ENCODE data around the gene LTA. TPM values are rescaled to one million over a fixed set of nuclear protein-coding genes. Genes with fewer than 3 reads are reported as not detected.
"Not testable (repeated sequence)": the region's sequence is repeated elsewhere in the genome, so short reads cannot be mapped to it uniquely, and the experiment has no call there.

The LTA gene
- polyA plus RNA-seq, 1 of the 3 experiments (the other 2 are of a cell fraction), result not detected

- no peak for TF ChIP-seq USF2 (IDR thresholded peaks at IDR 0.05; ENCODE audit: borderline replicate concordance, low read depth, low read length)
- TF ChIP-seq IRF3 (IDR thresholded peaks at IDR 0.05; ENCODE audit: low read depth, low read length), result no peak
Measured at GRCh38 chr6:31548544-31548873, 23.6 kb upstream of the LTA start (continued).

- peaks cover 13% of the 10 kb centered on the region for H3F3A ChIP-seq (replicated peaks; ENCODE audit: insufficient read depth)
- not testable (repeated sequence) for H3K9ac ChIP-seq; H3K27ac ChIP-seq (ENCODE audit: low read depth in 2 of 2, low read length in 1 of 2); H3K27me3 ChIP-seq (ENCODE audit: insufficient read depth); H3K4me1 ChIP-seq (ENCODE audit: control insufficient read depth in 1 of 2, insufficient read depth in 2 of 2, low read depth in 1 of 2, low read length in 1 of 2); DNase-seq; H2AFZ ChIP-seq (ENCODE audit: low read depth); H4K20me1 ChIP-seq (ENCODE audit: insufficient read depth); H3K4me2 ChIP-seq; H3K9me2 ChIP-seq; H3K9me3 ChIP-seq; H3K4me3 ChIP-seq (ENCODE audit: low read depth in 2 of 2, low read length in 1 of 2)
- TF ChIP-seq SMC3 (IDR thresholded peaks at IDR 0.05; ENCODE audit: low read depth, low read length) (peak; percentile 52), CTCF (IDR thresholded peaks at IDR 0.05) (peak; percentile 56), RAD21 (IDR thresholded peaks at IDR 0.05; ENCODE audit: low read length) (peak; percentile 59)
- POLR2A ChIA-PET, result interaction anchor here (0.7 to 1.0 kb wide), 3 partner anchors 8 to 20 kb away, joined by 3 to 4 read pairs (median 4); no protein-coding TSS in a partner anchor
- H3K36me3 ChIP-seq (replicated peaks in 1 of 2; ENCODE audit: control insufficient read depth in 1 of 2, insufficient read depth in 2 of 2, low read length in 1 of 2), result peaks cover 17 to 42% of the 10 kb centered on the region in 2 experiments
- CTCF ChIA-PET, result interaction anchor here (1.1 to 11.9 kb wide), 5 partner anchors 8 to 58 kb away, joined by 3 to 301 read pairs (median 4); partner anchors contain the start of genes LST1, LTB and NCR3
- peaks cover 71% of the 10 kb centered on the region for H3K79me2 ChIP-seq (ENCODE audit: insufficient read depth)
- WGBS (ENCODE audit: low lambda C conversion rate), result 79% methylated on average over 5 of the region's 5 CpGs
Measured at GRCh38 chr6:31551371-31551770, 20.7 kb upstream of the LTA start.

- Histone ChIP-seq H3K79me2 (ENCODE audit: insufficient read depth) (peaks cover 36% of the 10 kb centered on the region), H3K4me2 (no peak overlapping the region), H3K9me3 (no peaks in the 10 kb centered on the region), H3K4me1 (ENCODE audit: control insufficient read depth in 1 of 2, insufficient read depth in 2 of 2, low read depth in 1 of 2, low read length in 1 of 2) (peaks cover 0 to 17% of the 10 kb centered on the region in 2 experiments; a peak in 2 of 4 replicates), H3K36me3 (replicated peaks in 1 of 2; ENCODE audit: control insufficient read depth in 1 of 2, insufficient read depth in 2 of 2, low read length in 1 of 2) (peaks cover 30 to 34% of the 10 kb centered on the region in 2 experiments), H3K4me3 (ENCODE audit: low read depth in 2 of 2, low read length in 1 of 2) (no peak overlapping the region), H3K9me2 (no peaks in the 10 kb centered on the region), H3F3A (replicated peaks; ENCODE audit: insufficient read depth) (peaks cover 19% of the 10 kb centered on the region), H3K27me3 (ENCODE audit: insufficient read depth) (no peaks in the 10 kb centered on the region), H3K9ac (no peak overlapping the region), H2AFZ (ENCODE audit: low read depth) (no peak overlapping the region), H4K20me1 (ENCODE audit: insufficient read depth) (no peaks in the 10 kb centered on the region), H3K27ac (ENCODE audit: low read depth in 2 of 2, low read length in 1 of 2) (no peak overlapping the region)
- CTCF ChIA-PET, result interaction anchor here (0.7 to 5.7 kb wide), 5 partner anchors 8 to 41 kb away, joined by 3 to 29 read pairs (median 6); partner anchors contain the start of genes ATP6V1G2, LTB and NFKBIL1
- POLR2A ChIA-PET, result no interaction called here
- TF ChIP-seq FOXJ3 (CRISPR knock-in tag; IDR thresholded peaks at IDR 0.05) (no peak), MAX (IDR thresholded peaks at IDR 0.05; ENCODE audit: low read depth) (no peak), USF2 (IDR thresholded peaks at IDR 0.05; ENCODE audit: borderline replicate concordance, low read depth, low read length) (no peak), MXI1 (IDR thresholded peaks at IDR 0.05; ENCODE audit: low read depth, low read length) (no peak), YY1 (IDR thresholded peaks at IDR 0.05; ENCODE audit: low read depth) (no peak)
- 100% methylated on average over 3 of the region's 3 CpGs for WGBS (ENCODE audit: low lambda C conversion rate)
- DNase-seq, result no peak
Measured at GRCh38 chr6:31556307-31556706, 15.8 kb upstream of the LTA start.
